ENCODE data around the gene SRGAP3.

GRCh38 chr3:9255976-9256375, 6.5 kb upstream of the SRGAP3 start:
- no peak for TF ChIP-seq CTCF (IDR thresholded peaks at IDR 0.05)
- TF ChIP-seq ZFX (IDR thresholded peaks at IDR 0.05; ENCODE audit: borderline replicate concordance), result no peak
